HepG2 (cell line): ENCODE data around the gene ZNFX1. TPM values are rescaled to one million over a fixed set of nuclear protein-coding genes. Genes with fewer than 3 reads are reported as not detected.

Source experiments
- FOXC1 ChIP-seq: sonication (generic); formaldehyde crosslinking; IDR thresholded peaks from 2 replicates; pipeline ENCODE4 v1.8.0; 2022; ENCODE audit warnings: mild to moderate bottlenecking, missing genetic modification reagents, borderline replicate concordance
- HMGXB4 ChIP-seq, 2 experiments: sonication (generic) in 1 of 2; formaldehyde crosslinking in 1 of 2; IDR thresholded peaks; 2 replicates each; pipeline versions ENCODE4 v1.4.0 to v1.6.1; 2018 to 2020; ENCODE audit warnings: missing genetic modification reagents in 2 of 2, borderline replicate concordance in 1 of 2, low read depth in 1 of 2, mild to moderate bottlenecking in 1 of 2, missing biosample characterization in 1 of 2
- HNF1B ChIP-seq: sonication (generic); formaldehyde crosslinking; IDR thresholded peaks from 2 replicates; pipeline ENCODE4 v1.5.1; 2020; ENCODE audit warnings: mild to moderate bottlenecking, moderate library complexity, missing genetic modification reagents
- KAT8 ChIP-seq: IDR thresholded peaks from 2 replicates; pipeline ENCODE4 v1.6.1; 2016; ENCODE audit warnings: missing genetic modification reagents, missing compliant biosample characterization
- MEF2D ChIP-seq: sonication (generic); formaldehyde crosslinking; IDR thresholded peaks from 2 replicates; pipeline ENCODE4 v1.5.1; 2020; ENCODE audit warnings: mild to moderate bottlenecking, missing genetic modification reagents
- NCOR1 ChIP-seq: fragments of 200-600 bp; sonication (generic); IDR thresholded peaks from 2 replicates; pipeline ENCODE4 v1.7.0; 2017; ENCODE audit warnings: antibody characterized with exemption, low read length, borderline replicate concordance
- RXRB ChIP-seq: IDR thresholded peaks from 2 replicates; pipeline ENCODE4 v1.6.1; 2016; ENCODE audit warnings: borderline replicate concordance, missing genetic modification reagents, missing compliant biosample characterization
- SAP130 ChIP-seq: IDR thresholded peaks from 2 replicates; pipeline ENCODE4 v1.6.1; 2016; ENCODE audit warnings: low read depth
- ZBTB7B ChIP-seq: sonication (generic); formaldehyde crosslinking; IDR thresholded peaks from 2 replicates; pipeline ENCODE4 v1.4.0; 2020; ENCODE audit warnings: missing genetic modification reagents
- ZFP82 ChIP-seq: sonication (generic); formaldehyde crosslinking; IDR thresholded peaks from 2 replicates; pipeline ENCODE4 v1.5.1; 2020; ENCODE audit warnings: mild to moderate bottlenecking, missing genetic modification reagents, borderline replicate concordance
- ZMYM3 ChIP-seq: sonication (generic); formaldehyde crosslinking; IDR thresholded peaks from 2 replicates; pipeline ENCODE4 v1.5.1; 2020; ENCODE audit warnings: mild to moderate bottlenecking, missing genetic modification reagents
- ZNF263 ChIP-seq: sonication (generic); formaldehyde crosslinking; IDR thresholded peaks from 2 replicates; pipeline ENCODE4 v1.4.0; 2020; ENCODE audit warnings: missing genetic modification reagents
- ZNF558 ChIP-seq: sonication (generic); formaldehyde crosslinking; IDR thresholded peaks from 2 replicates; pipeline ENCODE4 v1.9.0; 2022; ENCODE audit warnings: mild to moderate bottlenecking, missing genetic modification reagents, borderline replicate concordance
- ZNF691 ChIP-seq: sonication (generic); formaldehyde crosslinking; IDR thresholded peaks from 2 replicates; pipeline ENCODE4 v1.4.0; 2020; ENCODE audit warnings: missing genetic modification reagents, low read depth, mild to moderate bottlenecking, borderline replicate concordance
- ZNF710 ChIP-seq: sonication (generic); formaldehyde crosslinking; IDR thresholded peaks from 2 replicates; pipeline ENCODE4 v1.5.0; 2020; ENCODE audit warnings: mild to moderate bottlenecking, missing genetic modification reagents, borderline replicate concordance
- polyA plus RNA-seq, 8 experiments: library from polyadenylated mRNA; depleted of rRNA in 3 of 8; stranded (reverse) in 7 of 8; unstranded in 1 of 8; fragments of >200 nt; fragmentation: Illumina TruSeq in 4 of 8; extraction: Trizol in 4 of 8; gene quantifications; 2 replicates each; pipeline versions ENCODE4 v1.2.1 to v1.2.3, GENCODE V29; 2011 to 2016; ENCODE audit warnings: low read depth in 4 of 8, missing spikeins in 1 of 8, mixed read lengths in 1 of 8; ENCODE audit not compliant: insufficient read depth in 1 of 8
- total RNA-seq, 5 experiments: library from RNA; depleted of rRNA; stranded (reverse); fragments of >200 nt; fragmentation: Illumina TruSeq; extraction: Trizol; gene quantifications; 2 replicates each; pipeline ENCODE4 v1.2.3, GENCODE V29; 2016; ENCODE audit warnings: low read depth in 1 of 5
- TF ChIP-seq, protein P1 (sequence below): IDR thresholded peaks from 2 replicates; pipeline ENCODE4 v1.6.1; 2016; ENCODE audit warnings: mild to moderate bottlenecking, missing biosample characterization, missing genetic modification reagents
- TF ChIP-seq, protein P2 (sequence below): sonication (generic); formaldehyde crosslinking; IDR thresholded peaks from 2 replicates; pipeline ENCODE4 v1.5.0; 2020; ENCODE audit warnings: missing genetic modification reagents, mild to moderate bottlenecking, borderline replicate concordance
- TF ChIP-seq, protein P3 (sequence below): sonication (generic); formaldehyde crosslinking; IDR thresholded peaks from 2 replicates; pipeline ENCODE4 v1.8.1; 2023; ENCODE audit warnings: mild to moderate bottlenecking, moderate library complexity, missing genetic modification reagents

ZNFX1 gene
- total and polyA plus RNA-seq, 2 of the 13 experiments (the other 11 are each of a cell fraction or from before 2014, with no cell fraction given), result 2.9 to 11.1 TPM

DNA sequence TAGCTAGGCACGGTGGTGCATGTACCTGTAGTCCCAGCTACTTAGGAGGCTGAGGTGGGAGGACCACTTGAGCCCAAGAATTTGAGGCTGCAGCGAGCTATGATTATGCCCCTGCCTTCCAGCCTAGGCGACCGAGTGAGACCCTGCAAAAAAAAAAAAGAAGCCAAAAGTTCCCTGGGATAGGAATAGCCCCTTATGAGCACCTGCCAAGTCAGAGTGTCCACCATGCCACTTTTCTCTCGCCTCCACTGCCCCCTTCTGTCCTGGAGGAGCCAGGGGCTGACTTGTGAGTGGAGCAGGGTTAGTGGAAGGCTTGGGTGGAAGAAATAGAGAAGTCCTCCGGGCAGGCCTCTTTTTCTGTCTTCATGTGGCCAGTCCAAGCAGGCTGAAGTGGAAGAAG is 70.8 kb downstream of the ZNFX1 start (continued):
- TF ChIP-seq, protein P1, sequence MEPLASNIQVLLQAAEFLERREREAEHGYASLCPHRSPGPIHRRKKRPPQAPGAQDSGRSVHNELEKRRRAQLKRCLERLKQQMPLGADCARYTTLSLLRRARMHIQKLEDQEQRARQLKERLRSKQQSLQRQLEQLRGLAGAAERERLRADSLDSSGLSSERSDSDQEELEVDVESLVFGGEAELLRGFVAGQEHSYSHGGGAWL (CRISPR knock-in tag), result 0 out of 2 replicates have a peak, but pooled peaks have one; percentile 28
- TF ChIP-seq KAT8 (CRISPR knock-in tag) (peak; percentile 49; the same call in 1 of the 2 replicates), HMGXB4 (CRISPR knock-in tag; IDR thresholded peaks at IDR 0.05; ENCODE audit: borderline replicate concordance in 1 of 2, low read depth in 1 of 2) (peak; percentile 53 to 55; a peak in 1 of 4 replicates), FOXC1 (CRISPR knock-in tag) (0 out of 2 replicates have a peak, but pooled peaks have one; percentile 29), RXRB (CRISPR knock-in tag) (peak; percentile 37; the same call in 1 of the 2 replicates), ZFP82 (CRISPR knock-in tag) (no peak), SAP130 (CRISPR knock-in tag) (peak; percentile 43), ZMYM3 (peak; percentile 48; the same call in 1 of the 2 replicates), HNF1B (CRISPR knock-in tag) (0 out of 2 replicates have a peak, but pooled peaks have one; percentile 44), ZNF263 (CRISPR knock-in tag) (peak; percentile 60; the same call in 1 of the 2 replicates), ZNF558 (CRISPR knock-in tag) (0 out of 2 replicates have a peak, but pooled peaks have one; percentile 47), NCOR1 (no peak), MEF2D (CRISPR knock-in tag) (no peak), ZNF710 (CRISPR knock-in tag) (no peak), ZNF691 (0 out of 2 replicates have a peak, but pooled peaks have one; percentile 66), ZBTB7B (CRISPR knock-in tag) (0 out of 2 replicates have a peak, but pooled peaks have one; percentile 16)
- TF ChIP-seq, protein P2, sequence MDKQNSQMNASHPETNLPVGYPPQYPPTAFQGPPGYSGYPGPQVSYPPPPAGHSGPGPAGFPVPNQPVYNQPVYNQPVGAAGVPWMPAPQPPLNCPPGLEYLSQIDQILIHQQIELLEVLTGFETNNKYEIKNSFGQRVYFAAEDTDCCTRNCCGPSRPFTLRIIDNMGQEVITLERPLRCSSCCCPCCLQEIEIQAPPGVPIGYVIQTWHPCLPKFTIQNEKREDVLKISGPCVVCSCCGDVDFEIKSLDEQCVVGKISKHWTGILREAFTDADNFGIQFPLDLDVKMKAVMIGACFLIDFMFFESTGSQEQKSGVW (CRISPR knock-in tag), result 0 out of 2 replicates have a peak, but pooled peaks have one; percentile 32
- TF ChIP-seq, protein P3, sequence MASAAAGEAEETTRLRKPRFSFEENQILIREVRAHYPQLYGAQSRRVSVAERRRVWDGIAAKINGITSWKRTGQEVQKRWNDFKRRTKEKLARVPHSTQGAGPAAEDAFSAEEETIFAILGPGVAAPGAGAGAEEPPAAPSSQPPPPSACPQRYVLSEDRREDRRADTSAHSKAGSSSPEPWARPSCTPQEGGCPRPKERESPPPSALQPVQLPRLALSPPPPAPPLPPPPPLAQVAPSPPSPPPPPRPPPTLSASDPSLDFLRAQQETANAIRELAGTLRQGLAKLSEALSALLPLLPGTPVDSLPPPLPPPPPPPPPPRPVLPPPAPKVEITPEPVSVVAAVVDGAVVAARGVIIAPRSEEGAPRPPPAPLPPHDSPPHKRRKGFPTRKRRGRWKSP (CRISPR knock-in tag), result no peak
